NCI-H82 treated with DMSO at 0.1 percent for 48 hours (cell line): ENCODE data around the gene HOXB13.

Source experiments
- DNase-seq: peaks from one replicate; lab custom pipeline; 2025; ENCODE audit not compliant: unreplicated experiment; lab: John Stamatoyannopoulos, UW

The HOXB13 gene

GRCh38 chr17:48728232-48729231 is at the start of gene HOXB13:
TSS of gene HOXB13 (minus strand) at chr17:48728750. CDS start at chr17:48728593, 157 bp downstream.
- no peak for DNase-seq

GRCh38 chr17:48776602-48777001 is 48.1 kb upstream of the HOXB13 start:
- DNase-seq: no peak

- no peak for DNase-seq
These were observed 44.7 kb upstream of the HOXB13 start for GRCh38 chr17:48773245-48773644.

GRCh38 chr17:48770954-48771353 is 42.4 kb upstream of the HOXB13 start:
- DNase-seq: no peak

GRCh38 chr17:48769009-48769675 is 40.6 kb upstream of the HOXB13 start:
- no peak for DNase-seq

GRCh38 chr17:48767263-48767774 is 38.8 kb upstream of the HOXB13 start:
- no peak for DNase-seq

GRCh38 chr17:48761114-48761513 is 32.6 kb upstream of the HOXB13 start:
- DNase-seq: no peak

GRCh38 chr17:48760411-48760810 is 31.9 kb upstream of the HOXB13 start:
- DNase-seq: no peak

- no peak for DNase-seq
These were observed 30.7 kb upstream of the HOXB13 start for GRCh38 chr17:48759288-48759687.

- DNase-seq: no peak
These were observed 29.0 kb upstream of the HOXB13 start for GRCh38 chr17:48757524-48757961.

GRCh38 chr17:48756830-48757251 is 28.3 kb upstream of the HOXB13 start:
- no peak for DNase-seq

- DNase-seq: no peak
These were observed 26.8 kb upstream of the HOXB13 start for GRCh38 chr17:48755356-48755755.

GRCh38 chr17:48754500-48755261 is 26.1 kb upstream of the HOXB13 start:
- no peak for DNase-seq

GRCh38 chr17:48753794-48754499 is 25.4 kb upstream of the HOXB13 start:
- DNase-seq: no peak

GRCh38 chr17:48752399-48753288 is 24.1 kb upstream of the HOXB13 start:
- DNase-seq: no peak

- no peak for DNase-seq
These were observed 23.3 kb upstream of the HOXB13 start for GRCh38 chr17:48751733-48752398.

- DNase-seq: no peak
These were observed 22.6 kb upstream of the HOXB13 start for GRCh38 chr17:48751172-48751571.

- DNase-seq: no peak
These were observed 21.3 kb upstream of the HOXB13 start for GRCh38 chr17:48749621-48750553.
